GM19099 (cell line): Measurements from ENCODE around the gene ARG2.

Source experiments
- POLR2A ChIP-seq: IDR thresholded peaks from 3 replicates; pipeline ENCODE4 v1.6.1; 2011; ENCODE audit warnings: low read depth; ENCODE audit not compliant: insufficient read length; ENCODE audit errors: extremely low read depth

Gene ARG2

GRCh38 chr14:67618617-67619063 lies 1.1 kb upstream of the ARG2 start:
- no peak for TF ChIP-seq POLR2A

GRCh38 chr14:67620217-67620785 lies 581 bp downstream of the ARG2 start:
- no peak for TF ChIP-seq POLR2A

GRCh38 chr14:67622675-67623074 lies 3.0 kb downstream of the ARG2 start:
- no peak for TF ChIP-seq POLR2A

- no peak for TF ChIP-seq POLR2A
These were observed 3.4 kb downstream of the ARG2 start for GRCh38 chr14:67623114-67623513.

GRCh38 chr14:67627519-67627918 lies 7.8 kb downstream of the ARG2 start:
- no peak for TF ChIP-seq POLR2A

GRCh38 chr14:67630186-67630585 lies 10.5 kb downstream of the ARG2 start:
- TF ChIP-seq POLR2A = no peak

- no peak for TF ChIP-seq POLR2A
These were observed 11.2 kb downstream of the ARG2 start for GRCh38 chr14:67630938-67631337.

GRCh38 chr14:67633451-67634147 lies 13.9 kb downstream of the ARG2 start:
- no peak for TF ChIP-seq POLR2A

GRCh38 chr14:67636361-67636919 lies 16.7 kb downstream of the ARG2 start:
- TF ChIP-seq POLR2A = no peak

GRCh38 chr14:67638642-67639041 lies 18.9 kb downstream of the ARG2 start:
- TF ChIP-seq POLR2A = no peak

GRCh38 chr14:67641480-67641879 lies 21.8 kb downstream of the ARG2 start:
- TF ChIP-seq POLR2A = no peak

- no peak for TF ChIP-seq POLR2A
These were observed 22.4 kb downstream of the ARG2 start for GRCh38 chr14:67641902-67642749.

- TF ChIP-seq POLR2A = no peak
These were observed 24.0 kb downstream of the ARG2 start for GRCh38 chr14:67643713-67644112.

GRCh38 chr14:67644428-67644827 lies 24.7 kb downstream of the ARG2 start:
- TF ChIP-seq POLR2A = no peak

GRCh38 chr14:67645414-67645813 lies 25.7 kb downstream of the ARG2 start:
- TF ChIP-seq POLR2A = no peak
